Kidney (tissue), 14 donors: Measurements from ENCODE around the gene MAPK1IP1L. TPM values are rescaled to one million over a fixed set of nuclear protein-coding genes. Genes with fewer than 3 reads are reported as not detected.

ENCODE experiments used
- DNase-seq, 5 donors: peaks; one replicate each; pipeline ENCODE4 v3.0.0-alpha.2; 2013 to 2020
- FAIRE-seq: peaks from 2 replicates; lab custom pipeline; 2012; peaks lifted over from hg19 to GRCh38; lab: Jason Lieb, UNC
- H3K27ac ChIP-seq, 2 donors: one replicate each; pipeline ENCODE4 v1.7.0; 2013; ENCODE audit warnings: low read depth in 2 of 2, low read length in 2 of 2, inconsistent platforms in 1 of 2
- H3K27me3 ChIP-seq: one replicate; pipeline ENCODE4 v1.7.1; 2013; ENCODE audit warnings: low read length, inconsistent platforms; ENCODE audit not compliant: control insufficient read depth, insufficient read depth
- H3K36me3 ChIP-seq, 3 donors: one replicate each; pipeline versions ENCODE4 v1.7.0 to v1.7.1; 2013; ENCODE audit warnings: low read length in 3 of 3, control low read depth in 1 of 3, inconsistent platforms in 1 of 3; ENCODE audit not compliant: insufficient read depth in 3 of 3, control insufficient read depth in 2 of 3
- H3K4me1 ChIP-seq, 3 donors: one replicate each; pipeline versions ENCODE4 v1.7.0 to v1.7.1; 2013; ENCODE audit warnings: low read length in 3 of 3, inconsistent platforms in 1 of 3, low read depth in 1 of 3; ENCODE audit not compliant: control insufficient read depth in 2 of 3, insufficient read depth in 2 of 3
- H3K4me3 ChIP-seq, 3 donors: one replicate each; pipeline versions ENCODE4 v1.7.0 to v1.8.1; 2013; ENCODE audit warnings: low read length in 3 of 3, control low read depth in 1 of 3, inconsistent platforms in 1 of 3
- H3K9ac ChIP-seq, 3 donors: one replicate each; pipeline versions ENCODE4 v1.7.0 to v1.7.1; 2013; ENCODE audit warnings: low read length in 3 of 3, control low read depth in 1 of 3, inconsistent platforms in 1 of 3
- H3K9me3 ChIP-seq, 3 donors: one replicate each; pipeline versions ENCODE4 v1.7.0 to v1.7.1; 2013; ENCODE audit warnings: low read length in 3 of 3, control low read depth in 1 of 3, inconsistent platforms in 1 of 3; ENCODE audit not compliant: control insufficient read depth in 2 of 3, insufficient read depth in 1 of 3
- intact Hi-C: fragments of 100-400 bp; cut with DNase I; formaldehyde crosslinking; loops from one replicate; pipeline ENCODE4 v1.11.1; 2022
- polyA plus RNA-seq: library from polyadenylated mRNA; stranded (reverse); fragments of 350-450 nt; fragmentation: Illumina TruSeq; extraction: RNeasy Lipid Tissue Mini Kit (QIAGEN cat#74804); gene quantifications from one replicate; pipeline ENCODE4 v1.2.3, GENCODE V29; 2014; ENCODE audit warnings: low read depth, low replicate concordance; ENCODE audit not compliant: insufficient read depth
- total RNA-seq: library from RNA; stranded (reverse); fragmentation: NEBNext Ultra II Directional; extraction: Animal tissue kit (Norgen Biotek cat#: 25700); gene quantifications from one replicate; pipeline ENCODE4 v1.2.1, GENCODE V29; 2021
- TF ChIP-seq, protein P1 (sequence below): IDR thresholded peaks from 3 replicates; pipeline ENCODE4 v1.5.1; 2012; ENCODE audit warnings: mild to moderate bottlenecking, moderate library complexity, borderline replicate concordance; ENCODE audit not compliant: insufficient read depth; ENCODE audit errors: extremely low read depth
- donor health status: control.
- donor health status: control.
- donor health status: control.
- donor health status: control.
- donor health status: control.
- donor health status: DM: yes; HTN: yes; CAD: no.
- donor health status: Normal renal cell carcinoma (clear cell type).

MAPK1IP1L gene
- total and polyA plus RNA-seq, 2 donors from 2014 or later = 43.3 to 101 TPM

DNA sequence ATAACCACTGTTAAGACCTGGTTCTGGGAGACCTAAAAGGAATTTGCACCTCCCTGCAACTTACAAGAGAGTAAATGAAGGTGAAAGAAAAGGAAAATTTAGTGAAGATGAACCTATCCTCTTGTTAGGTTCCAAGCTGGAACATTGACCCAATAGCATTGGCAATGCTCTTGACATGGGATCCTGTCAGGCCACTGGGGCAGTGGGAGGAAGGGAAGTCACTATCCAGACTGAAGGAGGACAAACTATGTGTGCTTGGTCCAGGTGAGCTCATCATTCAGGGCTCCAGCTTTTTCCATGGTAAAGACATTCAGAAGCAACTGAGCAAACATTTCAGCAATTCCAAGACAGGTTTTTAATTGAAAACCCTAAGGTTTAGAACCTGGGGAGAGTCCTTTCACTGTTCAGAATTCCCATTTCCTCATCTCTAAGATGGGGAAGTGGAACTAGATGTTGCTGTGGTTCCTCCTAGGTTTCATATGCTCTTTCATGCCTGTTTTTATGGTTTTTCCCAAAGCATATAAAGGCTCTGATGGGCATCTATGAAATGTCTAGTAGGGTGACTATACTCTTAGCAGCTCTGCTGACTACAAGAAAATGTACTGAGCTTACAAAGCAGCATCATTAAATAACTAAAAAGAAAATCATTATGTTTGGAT, 33.1 kb downstream of the MAPK1IP1L start:
- FAIRE-seq (no peak), DNase-seq (no peak)
- H3K4me1 ChIP-seq = no peaks in the 10 kb centered on the region
- intact Hi-C loops = no loop called here
- H3K9me3 ChIP-seq = no peaks in the 10 kb centered on the region
- H3K27me3 ChIP-seq = no peaks in the 10 kb centered on the region
- H3K36me3 ChIP-seq = no peaks in the 10 kb centered on the region
- H3K4me3 ChIP-seq = no peak overlapping the region
- no peak overlapping the region for H3K9ac ChIP-seq
- TF ChIP-seq, protein P1, sequence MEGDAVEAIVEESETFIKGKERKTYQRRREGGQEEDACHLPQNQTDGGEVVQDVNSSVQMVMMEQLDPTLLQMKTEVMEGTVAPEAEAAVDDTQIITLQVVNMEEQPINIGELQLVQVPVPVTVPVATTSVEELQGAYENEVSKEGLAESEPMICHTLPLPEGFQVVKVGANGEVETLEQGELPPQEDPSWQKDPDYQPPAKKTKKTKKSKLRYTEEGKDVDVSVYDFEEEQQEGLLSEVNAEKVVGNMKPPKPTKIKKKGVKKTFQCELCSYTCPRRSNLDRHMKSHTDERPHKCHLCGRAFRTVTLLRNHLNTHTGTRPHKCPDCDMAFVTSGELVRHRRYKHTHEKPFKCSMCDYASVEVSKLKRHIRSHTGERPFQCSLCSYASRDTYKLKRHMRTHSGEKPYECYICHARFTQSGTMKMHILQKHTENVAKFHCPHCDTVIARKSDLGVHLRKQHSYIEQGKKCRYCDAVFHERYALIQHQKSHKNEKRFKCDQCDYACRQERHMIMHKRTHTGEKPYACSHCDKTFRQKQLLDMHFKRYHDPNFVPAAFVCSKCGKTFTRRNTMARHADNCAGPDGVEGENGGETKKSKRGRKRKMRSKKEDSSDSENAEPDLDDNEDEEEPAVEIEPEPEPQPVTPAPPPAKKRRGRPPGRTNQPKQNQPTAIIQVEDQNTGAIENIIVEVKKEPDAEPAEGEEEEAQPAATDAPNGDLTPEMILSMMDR = no peak
- H3K27ac ChIP-seq = no peak overlapping the region

DNA sequence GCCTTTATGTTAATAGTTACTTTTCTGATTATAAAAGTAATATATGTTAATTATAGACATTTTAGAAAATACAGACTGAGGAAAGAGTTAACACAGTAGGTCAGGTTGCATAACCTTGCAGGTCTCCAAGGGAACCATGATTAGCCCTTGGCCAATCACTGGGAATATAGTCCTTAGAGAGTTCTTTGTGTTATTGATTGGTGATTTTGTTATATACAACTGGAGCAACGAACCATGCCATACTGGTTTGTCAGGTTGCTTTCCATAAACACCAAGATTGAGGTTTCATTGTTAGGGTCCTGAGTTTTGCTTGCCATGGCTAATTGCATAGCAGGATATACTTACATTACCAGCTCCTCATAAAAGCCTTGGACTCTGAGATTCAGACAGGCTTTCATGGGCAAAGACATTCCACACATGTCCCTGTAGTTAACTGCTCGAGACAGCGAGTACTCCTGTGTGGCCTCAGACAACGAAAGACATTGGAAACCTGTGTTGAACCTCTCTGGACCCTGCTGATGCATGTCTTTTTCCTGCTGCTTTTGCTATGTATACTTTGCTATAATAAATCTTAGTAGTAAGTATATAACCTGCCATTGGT, 33.7 kb downstream of the MAPK1IP1L start:
- H3K36me3 ChIP-seq = no peaks in the 10 kb centered on the region
- no peak overlapping the region for H3K4me3 ChIP-seq
- H3K27me3 ChIP-seq = no peaks in the 10 kb centered on the region
- DNase-seq (no peak), FAIRE-seq (no peak)
- H3K9me3 ChIP-seq = no peaks in the 10 kb centered on the region
- TF ChIP-seq, protein P1 = no peak
- no peak overlapping the region for H3K27ac ChIP-seq
- intact Hi-C loops = no loop called here
- no peaks in the 10 kb centered on the region for H3K4me1 ChIP-seq
- H3K9ac ChIP-seq = no peak overlapping the region

DNA sequence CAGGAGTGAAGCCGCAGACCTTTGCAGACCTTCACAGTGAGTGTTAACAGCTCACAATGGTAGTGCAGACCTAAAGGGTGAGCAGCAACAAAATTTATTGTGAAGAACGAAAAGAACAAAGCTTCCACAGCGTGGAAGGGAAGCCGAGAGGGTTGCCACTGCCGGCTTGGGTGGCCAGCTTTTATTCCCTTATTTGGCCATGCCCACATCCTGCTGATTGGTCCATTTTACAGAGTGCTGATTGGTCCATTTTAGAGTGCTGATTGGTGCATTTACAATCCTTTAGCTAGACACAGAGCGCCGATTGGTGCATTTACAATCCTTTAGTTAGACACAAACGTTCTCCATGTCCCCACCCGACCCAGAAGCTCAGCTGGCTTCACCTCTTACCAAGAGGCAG, 35.5 kb downstream of the MAPK1IP1L start:
- no peak overlapping the region for H3K9ac ChIP-seq
- H3K4me1 ChIP-seq = no peaks in the 10 kb centered on the region
- H3K27me3 ChIP-seq = no peaks in the 10 kb centered on the region
- H3K36me3 ChIP-seq = no peaks in the 10 kb centered on the region
- TF ChIP-seq, protein P1 = no peak
- intact Hi-C loops = no loop called here
- H3K9me3 ChIP-seq = no peaks in the 10 kb centered on the region
- no peak for FAIRE-seq
- no peak overlapping the region for H3K27ac ChIP-seq
- no peak for DNase-seq
- no peak overlapping the region for H3K4me3 ChIP-seq
